Calu3 (cell line): ENCODE data around the gene C1orf167. TPM values are rescaled to one million over a fixed set of nuclear protein-coding genes. Genes with fewer than 3 reads are reported as not detected.
A peak's percentile ranks its signal among the peaks of the same experiment; 100 is the strongest.

Experiments used
- BruUV-seq: library from RNA; stranded (reverse); fragments of 400-500 nt; replicated peaks from 2 replicates; lab custom pipeline; 2021; lab: Mats Ljungman, UMichigan
- CTCF ChIA-PET: fragments of 300-600 bp; sonication (Branson Sonifier 250); formaldehyde crosslinking; loops from one replicate; lab custom pipeline; 2022; ENCODE audit warnings: antibody characterized with exemption; lab: Charles Lee
- DNase-seq: peaks from one replicate; pipeline ENCODE4 v3.0.0; 2022
- H3K27ac Mint-ChIP-seq: one replicate; pipeline ENCODE4 v1.8.0; 2022; ENCODE audit warnings: mixed read lengths; ENCODE audit not compliant: unreplicated experiment
- H3K27me3 Mint-ChIP-seq: one replicate; pipeline ENCODE4 v1.8.0; 2022; ENCODE audit warnings: mixed read lengths; ENCODE audit not compliant: unreplicated experiment
- H3K36me3 Mint-ChIP-seq: one replicate; pipeline ENCODE4 v1.8.0; 2022; ENCODE audit warnings: mild to moderate bottlenecking, moderate library complexity, mixed read lengths; ENCODE audit not compliant: insufficient read depth, unreplicated experiment
- H3K4me1 Mint-ChIP-seq: one replicate; pipeline ENCODE4 v1.8.0; 2022; ENCODE audit warnings: mild to moderate bottlenecking, low read depth, mixed read lengths; ENCODE audit not compliant: unreplicated experiment
- H3K4me3 Mint-ChIP-seq: one replicate; pipeline ENCODE4 v1.8.0; 2022; ENCODE audit warnings: mild to moderate bottlenecking, low read depth, moderate library complexity, mixed read lengths; ENCODE audit not compliant: unreplicated experiment
- H3K9me3 Mint-ChIP-seq: one replicate; pipeline ENCODE4 v1.8.0; 2022; ENCODE audit warnings: low read depth, mixed read lengths; ENCODE audit not compliant: unreplicated experiment
- intact Hi-C: fragments of 100-400 bp; cut with micrococcal nuclease; formaldehyde crosslinking; loops from one replicate; pipeline ENCODE4 v1.10.0; 2022; ENCODE audit not compliant: unreplicated experiment
- total RNA-seq: library from RNA; stranded (reverse); gene quantifications from 2 replicates; pipeline ENCODE4 v1.2.3, GENCODE V29; 2022
- TF ChIP-seq, protein P1 (sequence below): fragments of 200-600 bp; IDR thresholded peaks from one replicate; pipeline ENCODE4 v1.8.0; 2022; ENCODE audit warnings: antibody characterized with exemption; ENCODE audit not compliant: unreplicated experiment

C1orf167 gene
- total RNA-seq, 1 experiment from 2014 or later, result not detected

DNA sequence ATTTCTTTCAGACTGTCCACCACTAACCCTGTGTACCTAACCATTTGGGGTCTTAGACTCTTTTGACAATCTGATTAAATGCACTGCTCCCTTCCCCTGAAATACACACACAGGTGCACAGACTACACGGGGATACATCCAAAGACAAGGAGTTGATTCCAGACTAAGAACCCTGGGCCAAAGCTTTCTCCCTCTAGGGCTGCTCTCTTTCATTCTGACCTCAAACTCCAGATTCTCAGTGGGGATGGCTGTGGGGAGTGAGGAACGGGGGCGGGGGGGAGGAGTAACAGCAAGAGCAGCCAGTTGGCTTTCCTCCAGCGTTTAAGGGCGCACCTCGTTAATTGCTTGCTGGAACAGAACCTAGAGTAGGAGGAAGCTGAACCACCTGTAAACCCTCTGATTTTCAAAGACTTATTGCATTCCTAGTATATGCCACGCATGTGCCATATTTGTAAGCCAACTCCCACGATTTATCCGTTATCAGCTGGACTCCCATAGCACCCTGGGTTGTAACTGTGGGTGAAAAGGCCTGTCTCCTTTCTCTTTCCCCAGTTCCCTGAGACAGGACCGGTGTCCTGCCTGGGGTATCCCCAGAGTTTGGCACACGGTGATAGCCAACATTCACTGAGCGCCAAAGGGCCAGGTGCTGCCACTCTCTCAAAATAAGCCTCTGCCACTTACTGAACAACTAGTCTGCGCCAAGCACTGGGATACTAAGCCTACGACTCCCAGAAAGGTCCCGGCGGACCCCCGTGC is 42.9 kb downstream of the C1orf167 start:
- Mint-ChIP-seq H3K4me3 (peak overlapping the region; percentile 95), H3K9me3 (no peaks in the 10 kb centered on the region), H3K27me3 (no peaks in the 10 kb centered on the region), H3K36me3 (peaks cover 63% of the 10 kb centered on the region), H3K4me1 (peaks cover 36% of the 10 kb centered on the region), H3K27ac (peak overlapping the region; percentile 98)
- intact Hi-C loops, result no loop called here
- CTCF ChIA-PET, result no interaction called here
- TF ChIP-seq, protein P1, sequence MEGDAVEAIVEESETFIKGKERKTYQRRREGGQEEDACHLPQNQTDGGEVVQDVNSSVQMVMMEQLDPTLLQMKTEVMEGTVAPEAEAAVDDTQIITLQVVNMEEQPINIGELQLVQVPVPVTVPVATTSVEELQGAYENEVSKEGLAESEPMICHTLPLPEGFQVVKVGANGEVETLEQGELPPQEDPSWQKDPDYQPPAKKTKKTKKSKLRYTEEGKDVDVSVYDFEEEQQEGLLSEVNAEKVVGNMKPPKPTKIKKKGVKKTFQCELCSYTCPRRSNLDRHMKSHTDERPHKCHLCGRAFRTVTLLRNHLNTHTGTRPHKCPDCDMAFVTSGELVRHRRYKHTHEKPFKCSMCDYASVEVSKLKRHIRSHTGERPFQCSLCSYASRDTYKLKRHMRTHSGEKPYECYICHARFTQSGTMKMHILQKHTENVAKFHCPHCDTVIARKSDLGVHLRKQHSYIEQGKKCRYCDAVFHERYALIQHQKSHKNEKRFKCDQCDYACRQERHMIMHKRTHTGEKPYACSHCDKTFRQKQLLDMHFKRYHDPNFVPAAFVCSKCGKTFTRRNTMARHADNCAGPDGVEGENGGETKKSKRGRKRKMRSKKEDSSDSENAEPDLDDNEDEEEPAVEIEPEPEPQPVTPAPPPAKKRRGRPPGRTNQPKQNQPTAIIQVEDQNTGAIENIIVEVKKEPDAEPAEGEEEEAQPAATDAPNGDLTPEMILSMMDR, result no peak
- BruUV-seq, result TSS peak; percentile 52
- DNase-seq, result no peak

DNA sequence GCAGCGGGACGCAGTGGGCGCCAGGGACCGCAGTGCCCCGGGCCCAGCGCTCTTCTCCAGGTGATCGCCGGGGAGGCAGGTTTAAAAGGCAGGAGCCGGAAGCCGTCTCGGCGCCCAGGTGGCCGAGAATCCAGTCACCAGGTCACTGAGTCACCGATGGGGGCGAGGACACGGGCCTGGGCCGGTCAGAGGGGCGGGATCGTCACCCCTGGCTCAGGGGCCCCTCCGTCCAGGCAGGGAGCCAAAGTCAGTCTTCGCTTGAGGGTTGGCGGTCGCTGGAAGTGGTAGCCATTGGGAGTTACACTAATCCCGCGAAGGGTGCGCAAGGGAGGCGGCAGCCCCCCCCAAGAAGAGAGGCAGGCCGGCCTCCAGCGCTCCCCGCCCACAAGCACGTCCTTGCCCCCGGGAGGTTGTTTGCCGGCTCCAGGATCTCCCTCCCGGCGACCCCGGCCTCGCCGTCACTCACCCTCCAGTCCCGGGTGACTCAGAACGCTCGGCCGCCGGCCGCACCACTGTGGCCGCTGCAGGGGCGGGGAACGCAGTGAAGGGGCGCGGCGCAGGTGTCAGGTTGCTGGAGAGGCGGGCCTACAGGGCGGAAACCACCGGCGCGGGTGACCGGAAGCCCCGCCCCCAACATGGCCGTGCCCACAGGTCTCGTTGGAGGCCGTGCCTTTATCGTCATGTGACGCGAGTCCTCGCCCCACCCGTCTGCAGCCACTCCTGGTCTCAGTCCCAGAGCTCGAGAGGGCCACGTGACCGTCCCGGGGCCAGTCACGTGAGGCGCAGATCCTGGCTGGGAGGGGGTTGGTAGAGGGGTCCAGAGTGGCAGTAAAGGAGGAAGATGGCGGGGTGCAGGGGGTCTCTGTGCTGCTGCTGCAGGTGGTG is 43.7 kb downstream of the C1orf167 start, which contains the start of the genes CLCN6 and MTHFR:
TSS of gene CLCN6 (plus strand) at position 770 of the 885 bp plus-strand sequence. CDS start at position 842, 72 bp downstream.
TSS of gene MTHFR (minus strand) at position 543 of the 885 bp plus-strand sequence. CDS start 2,848 bp downstream, outside the sequence.
- Mint-ChIP-seq H3K27me3 (no peaks in the 10 kb centered on the region), H3K36me3 (peaks cover 56% of the 10 kb centered on the region), H3K27ac (peak within 1 kb of the TSS; percentile 98), H3K9me3 (no peaks in the 10 kb centered on the region), H3K4me3 (peak within 1 kb of the TSS; percentile 95), H3K4me1 (peaks cover 29% of the 10 kb centered on the region)
- no TSS peak for BruUV-seq
- CTCF ChIA-PET, result interaction anchor here (0.7 to 1.3 kb wide), 3 partner anchors 18 to 108 kb away, joined by 3 to 4 read pairs (median 4); no protein-coding TSS in a partner anchor
- intact Hi-C loops, result no loop called here
- TF ChIP-seq, protein P1, result no peak
- peak; percentile 98 for DNase-seq

DNA sequence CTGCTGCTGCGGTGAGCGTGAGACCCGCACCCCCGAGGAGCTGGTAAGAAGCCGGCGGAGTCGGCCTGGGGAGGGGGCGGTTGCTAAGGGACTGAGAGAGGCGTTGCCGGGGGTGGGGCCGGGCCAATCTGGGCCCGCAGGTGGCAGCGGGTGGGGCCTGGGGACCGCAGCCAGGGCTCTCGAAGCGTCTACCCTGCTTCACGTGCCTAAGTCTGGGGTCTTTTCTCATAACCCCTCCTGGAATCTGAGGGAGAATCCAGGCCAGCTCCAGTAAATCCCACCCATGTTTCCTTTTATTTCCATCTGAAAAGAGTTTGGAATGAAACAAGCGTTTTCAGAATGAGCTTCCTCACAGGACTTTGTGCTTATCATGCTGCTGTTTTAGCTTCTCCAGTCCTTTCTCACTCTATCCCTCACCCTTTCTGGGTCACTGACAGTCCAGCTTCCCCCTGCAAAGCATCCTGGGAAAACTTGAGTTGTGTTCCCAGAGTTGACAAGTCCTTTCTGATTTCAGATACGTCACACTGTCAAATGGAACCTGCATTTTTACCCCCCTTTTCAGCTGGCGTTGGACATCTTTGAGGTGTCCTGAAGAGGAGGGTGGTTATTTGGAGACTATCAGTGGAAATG is 44.4 kb downstream of the C1orf167 start:
- Mint-ChIP-seq H3K27me3 (no peaks in the 10 kb centered on the region), H3K9me3 (no peaks in the 10 kb centered on the region), H3K4me3 (peak overlapping the region; percentile 95), H3K36me3 (peaks cover 56% of the 10 kb centered on the region), H3K27ac (peak overlapping the region; percentile 98), H3K4me1 (peaks cover 22% of the 10 kb centered on the region)
- intact Hi-C loops, result no loop called here
- DNase-seq, result no peak
- TF ChIP-seq, protein P1, result no peak
- CTCF ChIA-PET, result interaction anchor here (0.6 to 1.3 kb wide), 4 partner anchors 19 to 353 kb away, joined by 3 to 4 read pairs (median 4); no protein-coding TSS in a partner anchor
- BruUV-seq, result no TSS peak

DNA sequence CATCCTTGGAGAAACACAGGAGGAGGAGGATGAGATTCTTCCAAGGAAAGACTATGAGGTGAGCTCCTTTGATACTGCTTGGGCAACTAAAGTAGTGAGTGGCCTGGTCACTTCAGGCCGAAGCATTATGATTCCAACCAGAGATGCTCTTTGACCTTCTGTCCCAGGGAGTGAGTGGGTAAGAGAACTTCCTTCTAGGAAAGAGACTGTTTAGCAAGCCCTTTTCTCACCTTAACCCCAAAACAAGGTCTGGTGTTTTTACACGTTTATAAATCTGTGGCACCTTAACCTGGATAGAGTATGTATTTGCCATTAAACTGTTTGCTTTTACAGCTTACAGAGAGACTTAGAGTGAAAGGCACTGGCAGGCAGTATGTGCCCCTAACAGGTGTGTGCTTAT is 45.1 kb downstream of the C1orf167 start:
- peaks cover 63% of the 10 kb centered on the region for H3K36me3 Mint-ChIP-seq
- TF ChIP-seq, protein P1, result no peak
- intact Hi-C loops, result no loop called here
- no peak for DNase-seq
- BruUV-seq, result no TSS peak
- CTCF ChIA-PET, result interaction anchor here (0.6 to 1.0 kb wide), 2 partner anchors 19 to 352 kb away, joined by 3 to 4 read pairs; no protein-coding TSS in a partner anchor
- peaks cover 18% of the 10 kb centered on the region for H3K4me1 Mint-ChIP-seq
- H3K4me3 Mint-ChIP-seq, result peak overlapping the region; percentile 95
- H3K27ac Mint-ChIP-seq, result peak overlapping the region; percentile 98
- H3K27me3 Mint-ChIP-seq, result no peaks in the 10 kb centered on the region
- no peaks in the 10 kb centered on the region for H3K9me3 Mint-ChIP-seq
